Osteoblast (primary cell): ENCODE data around the gene DPP10. TPM values are rescaled to one million over a fixed set of nuclear protein-coding genes. Genes with fewer than 3 reads are reported as not detected.

Experiments used
- DNase-seq: peaks from one replicate; pipeline ENCODE4 v3.0.0; 2011; ENCODE audit warnings: low spot score, mixed read lengths; ENCODE audit not compliant: insufficient read length; ENCODE audit errors: missing footprints
- H2AFZ ChIP-seq: 2 replicates; pipeline ENCODE4 v1.6.0; 2011; ENCODE audit warnings: mild to moderate bottlenecking, low read length
- H3K27ac ChIP-seq: 2 replicates; pipeline ENCODE4 v1.5.1; 2011; ENCODE audit warnings: mild to moderate bottlenecking, low read depth, low read length, moderate library complexity
- H3K27me3 ChIP-seq: 2 replicates; pipeline ENCODE4 v1.6.0; 2012; ENCODE audit warnings: mild to moderate bottlenecking, control low read depth, inconsistent platforms, low read length, moderate library complexity; ENCODE audit not compliant: insufficient read depth
- H3K36me3 ChIP-seq: 2 replicates; pipeline ENCODE4 v1.5.1; 2011; ENCODE audit warnings: mild to moderate bottlenecking, low read length, control low read depth, moderate library complexity; ENCODE audit not compliant: insufficient read depth
- H3K4me1 ChIP-seq: 2 replicates; pipeline ENCODE4 v1.5.1; 2011; ENCODE audit warnings: mild to moderate bottlenecking, low read length, control low read depth, moderate library complexity; ENCODE audit not compliant: insufficient read depth
- H3K4me2 ChIP-seq: 2 replicates; pipeline ENCODE4 v1.6.0; 2011; ENCODE audit warnings: mild to moderate bottlenecking, low read length; ENCODE audit not compliant: insufficient read depth
- H3K4me3 ChIP-seq: fragments of 200-600 bp; sonication (generic); 3 replicates; pipeline ENCODE4 v1.5.1; 2012; ENCODE audit warnings: mild to moderate bottlenecking, low read length, inconsistent platforms; ENCODE audit not compliant: insufficient read depth
- H3K79me2 ChIP-seq: 2 replicates; pipeline ENCODE4 v1.6.0; 2012; ENCODE audit warnings: mild to moderate bottlenecking, low read length, control low read depth, inconsistent platforms; ENCODE audit not compliant: insufficient read depth
- H3K9me3 ChIP-seq: 2 replicates; pipeline ENCODE4 v1.5.1; 2011; ENCODE audit warnings: low read depth, low read length, control low read depth
- H4K20me1 ChIP-seq: 2 replicates; pipeline ENCODE4 v1.6.0; 2012; ENCODE audit warnings: mild to moderate bottlenecking, low read length, control low read depth; ENCODE audit not compliant: insufficient read depth
- CTCF ChIP-seq: IDR thresholded peaks from 2 replicates; pipeline ENCODE4 v1.5.1; 2011; ENCODE audit warnings: mild to moderate bottlenecking, low read depth, low read length, moderate library complexity; ENCODE audit errors: extremely low read depth
- total RNA-seq: library from RNA; depleted of rRNA; stranded (reverse); fragments of >200 nt; gene quantifications from 2 replicates; pipeline ENCODE4 v1.2.3, GENCODE V29; 2012

The DPP10 gene
- total RNA-seq, 1 donor: not detected

- Histone ChIP-seq H3K4me3 (no peak overlapping the region), H3K9me3 (peaks cover 2% of the 10 kb centered on the region), H3K27ac (no peak overlapping the region), H3K36me3 (no peaks in the 10 kb centered on the region), H3K4me1 (no peaks in the 10 kb centered on the region), H3K27me3 (no peaks in the 10 kb centered on the region), H4K20me1 (no peaks in the 10 kb centered on the region), H3K79me2 (no peaks in the 10 kb centered on the region), H2AFZ (no peak overlapping the region), H3K4me2 (no peak overlapping the region)
- DNase-seq: no peak
- no peak for TF ChIP-seq CTCF
Measured at GRCh38 chr2:114814355-114814754, 371.9 kb downstream of the DPP10 start.

GRCh38 chr2:114821055-114821454 is 378.6 kb downstream of the DPP10 start:
- Histone ChIP-seq H3K4me1 (no peaks in the 10 kb centered on the region), H3K9me3 (peaks cover 2% of the 10 kb centered on the region), H4K20me1 (no peaks in the 10 kb centered on the region), H3K4me2 (no peak overlapping the region), H3K36me3 (no peaks in the 10 kb centered on the region), H2AFZ (no peak overlapping the region), H3K27ac (no peak overlapping the region), H3K27me3 (no peaks in the 10 kb centered on the region), H3K79me2 (no peaks in the 10 kb centered on the region), H3K4me3 (no peak overlapping the region)
- DNase-seq: no peak
- no peak for TF ChIP-seq CTCF

- Histone ChIP-seq H3K27ac (no peak overlapping the region), H3K9me3 (no peaks in the 10 kb centered on the region), H2AFZ (no peak overlapping the region), H3K4me2 (no peak overlapping the region), H3K79me2 (no peaks in the 10 kb centered on the region), H3K4me3 (no peak overlapping the region), H3K36me3 (no peaks in the 10 kb centered on the region), H3K4me1 (no peaks in the 10 kb centered on the region), H3K27me3 (no peaks in the 10 kb centered on the region), H4K20me1 (no peaks in the 10 kb centered on the region)
- TF ChIP-seq CTCF: no peak
- no peak for DNase-seq
Measured at GRCh38 chr2:114843963-114844362, 401.5 kb downstream of the DPP10 start.

GRCh38 chr2:114857196-114857595 is 414.8 kb downstream of the DPP10 start:
- H3K4me2 ChIP-seq: no peak overlapping the region
- H3K4me1 ChIP-seq: no peaks in the 10 kb centered on the region
- H3K27me3 ChIP-seq: no peaks in the 10 kb centered on the region
- H3K27ac ChIP-seq: no peak overlapping the region
- no peaks in the 10 kb centered on the region for H3K36me3 ChIP-seq
- no peak for TF ChIP-seq CTCF
- H2AFZ ChIP-seq: no peak overlapping the region
- H3K4me3 ChIP-seq: no peak overlapping the region
- no peaks in the 10 kb centered on the region for H3K79me2 ChIP-seq
- no peaks in the 10 kb centered on the region for H4K20me1 ChIP-seq
- DNase-seq: peak; percentile 21
- H3K9me3 ChIP-seq: no peaks in the 10 kb centered on the region
